Stimulated activated naive CD8-positive, alpha-beta T cell treated with anti-CD3 and anti-CD28 coated beads, Interleukin-15, Interleukin-2, amounts not matched to agents 100 ng/mL and 50 ng/mL, for 24 hours (primary cell): ENCODE data around the gene CD79A.

ENCODE experiments used
- H3K27ac Mint-ChIP-seq: one replicate; pipeline ENCODE4 v1.8.0; 2021; ENCODE audit warnings: mild to moderate bottlenecking, mixed read lengths
- H3K27me3 Mint-ChIP-seq: one replicate; pipeline ENCODE4 v1.8.0; 2021; ENCODE audit warnings: mixed read lengths
- H3K36me3 Mint-ChIP-seq: one replicate; pipeline ENCODE4 v1.8.0; 2021; ENCODE audit warnings: low read depth, mixed read lengths
- H3K4me1 Mint-ChIP-seq: one replicate; pipeline ENCODE4 v1.8.0; 2021; ENCODE audit warnings: low read depth, mixed read lengths
- H3K4me3 Mint-ChIP-seq: one replicate; pipeline ENCODE4 v1.8.0; 2021; ENCODE audit warnings: mild to moderate bottlenecking, mixed read lengths
- H3K9me3 Mint-ChIP-seq: one replicate; pipeline ENCODE4 v1.8.0; 2021; ENCODE audit warnings: mixed read lengths

CD79A gene

GRCh38 chr19:41904118-41904870 is 27.2 kb downstream of the CD79A start:
- no peak overlapping the region for H3K27ac Mint-ChIP-seq
- H3K4me3 Mint-ChIP-seq: no peak overlapping the region
- H3K27me3 Mint-ChIP-seq: no peaks in the 10 kb centered on the region
- H3K36me3 Mint-ChIP-seq: peaks cover 59% of the 10 kb centered on the region
- no peaks in the 10 kb centered on the region for H3K9me3 Mint-ChIP-seq
- peaks cover 28% of the 10 kb centered on the region for H3K4me1 Mint-ChIP-seq

- Mint-ChIP-seq H3K4me3 (no peak overlapping the region), H3K4me1 (peaks cover 23% of the 10 kb centered on the region), H3K36me3 (peaks cover 48% of the 10 kb centered on the region), H3K27ac (no peak overlapping the region), H3K27me3 (no peaks in the 10 kb centered on the region), H3K9me3 (no peaks in the 10 kb centered on the region)
These were observed 28.4 kb downstream of the CD79A start for GRCh38 chr19:41905273-41906002.

- Mint-ChIP-seq H3K4me3 (no peak overlapping the region), H3K27ac (no peak overlapping the region), H3K36me3 (peaks cover 41% of the 10 kb centered on the region), H3K4me1 (peaks cover 25% of the 10 kb centered on the region), H3K27me3 (no peaks in the 10 kb centered on the region), H3K9me3 (no peaks in the 10 kb centered on the region)
These were observed 29.2 kb downstream of the CD79A start for GRCh38 chr19:41906271-41906670.

GRCh38 chr19:41906916-41907680 is 30.0 kb downstream of the CD79A start:
- H3K36me3 Mint-ChIP-seq: peaks cover 36% of the 10 kb centered on the region

GRCh38 chr19:41907994-41908615 is 31.0 kb downstream of the CD79A start:
- no peaks in the 10 kb centered on the region for H3K9me3 Mint-ChIP-seq
- H3K36me3 Mint-ChIP-seq: peaks cover 30% of the 10 kb centered on the region
- peaks cover 30% of the 10 kb centered on the region for H3K4me1 Mint-ChIP-seq
- H3K27me3 Mint-ChIP-seq: peaks cover 10% of the 10 kb centered on the region
- no peak overlapping the region for H3K27ac Mint-ChIP-seq
- no peak overlapping the region for H3K4me3 Mint-ChIP-seq

More at GRCh38 chr19:41906916-41907680, 30.0 kb downstream of the CD79A start:
- H3K9me3 Mint-ChIP-seq: no peaks in the 10 kb centered on the region
- peaks cover 5% of the 10 kb centered on the region for H3K27me3 Mint-ChIP-seq
- H3K27ac Mint-ChIP-seq: peak overlapping the region; percentile 26
- peaks cover 27% of the 10 kb centered on the region for H3K4me1 Mint-ChIP-seq
- no peak overlapping the region for H3K4me3 Mint-ChIP-seq

- Mint-ChIP-seq H3K27me3 (peaks cover 11% of the 10 kb centered on the region), H3K4me1 (peaks cover 30% of the 10 kb centered on the region), H3K9me3 (no peaks in the 10 kb centered on the region), H3K4me3 (no peak overlapping the region), H3K36me3 (peaks cover 26% of the 10 kb centered on the region), H3K27ac (no peak overlapping the region)
These were observed 31.8 kb downstream of the CD79A start for GRCh38 chr19:41908724-41909464.

- no peaks in the 10 kb centered on the region for H3K9me3 Mint-ChIP-seq
- peaks cover 31% of the 10 kb centered on the region for H3K4me1 Mint-ChIP-seq
- no peak overlapping the region for H3K4me3 Mint-ChIP-seq
- H3K36me3 Mint-ChIP-seq: peaks cover 19% of the 10 kb centered on the region
- H3K27me3 Mint-ChIP-seq: peaks cover 16% of the 10 kb centered on the region
- H3K27ac Mint-ChIP-seq: no peak overlapping the region
These were observed 32.6 kb downstream of the CD79A start for GRCh38 chr19:41909706-41910105.

- Mint-ChIP-seq H3K4me3 (no peak overlapping the region), H3K27me3 (peaks cover 16% of the 10 kb centered on the region), H3K36me3 (peaks cover 13% of the 10 kb centered on the region), H3K27ac (no peak overlapping the region), H3K4me1 (peaks cover 31% of the 10 kb centered on the region), H3K9me3 (no peaks in the 10 kb centered on the region)
These were observed 33.3 kb downstream of the CD79A start for GRCh38 chr19:41910240-41910991.

GRCh38 chr19:41910992-41911888 is 34.2 kb downstream of the CD79A start:
- peak overlapping the region; percentile 29 for H3K27ac Mint-ChIP-seq

GRCh38 chr19:41911889-41912731 is 35.0 kb downstream of the CD79A start:
- Mint-ChIP-seq H3K27me3 (peaks cover 16% of the 10 kb centered on the region), H3K27ac (peak overlapping the region; percentile 29), H3K4me3 (no peak overlapping the region), H3K4me1 (peaks cover 21% of the 10 kb centered on the region), H3K36me3 (peaks cover 4% of the 10 kb centered on the region), H3K9me3 (no peaks in the 10 kb centered on the region)

More at GRCh38 chr19:41910992-41911888, 34.2 kb downstream of the CD79A start:
- Mint-ChIP-seq H3K4me3 (no peak overlapping the region), H3K4me1 (peaks cover 26% of the 10 kb centered on the region), H3K27me3 (peaks cover 16% of the 10 kb centered on the region), H3K9me3 (no peaks in the 10 kb centered on the region), H3K36me3 (peaks cover 4% of the 10 kb centered on the region)

- no peaks in the 10 kb centered on the region for H3K9me3 Mint-ChIP-seq
- peaks cover 16% of the 10 kb centered on the region for H3K27me3 Mint-ChIP-seq
- no peak overlapping the region for H3K27ac Mint-ChIP-seq
- H3K4me3 Mint-ChIP-seq: no peak overlapping the region
- H3K4me1 Mint-ChIP-seq: peaks cover 21% of the 10 kb centered on the region
- no peaks in the 10 kb centered on the region for H3K36me3 Mint-ChIP-seq
These were observed 35.9 kb downstream of the CD79A start for GRCh38 chr19:41912899-41913537.
